Activated naive CD4-positive, alpha-beta T cell treated with Interleukin-2 at 50 U/mL for 16 hours (primary cell): Measurements from ENCODE around the gene MICAL3.
"Not testable (repeated sequence)": the region's sequence is repeated elsewhere in the genome, so short reads cannot be mapped to it uniquely, and the experiment has no call there.

Experiments used
- DNase-seq: peaks from one replicate; pipeline ENCODE4 v3.0.0-alpha.2; 2020

MICAL3 gene

DNA sequence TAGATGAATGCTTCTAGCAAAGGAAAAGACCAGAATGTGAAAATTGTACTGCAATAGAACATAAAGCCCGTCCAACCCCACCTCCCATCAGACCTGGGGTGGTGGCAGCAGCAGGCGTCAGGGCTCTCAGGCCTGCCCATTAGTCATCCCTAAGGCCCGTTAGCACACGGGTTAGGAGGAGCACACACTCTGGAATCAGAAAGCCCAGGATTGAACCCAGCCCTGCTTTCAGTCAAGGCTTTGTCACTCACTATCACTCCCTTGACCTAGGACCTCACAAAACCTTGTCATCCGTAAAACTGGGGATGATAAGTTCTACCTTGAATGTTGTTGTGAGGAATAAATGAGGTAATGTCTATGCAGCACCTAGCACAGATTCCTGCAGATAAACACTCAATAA lies 26.9 kb downstream of the MICAL3 start:
- no peak for DNase-seq

DNA sequence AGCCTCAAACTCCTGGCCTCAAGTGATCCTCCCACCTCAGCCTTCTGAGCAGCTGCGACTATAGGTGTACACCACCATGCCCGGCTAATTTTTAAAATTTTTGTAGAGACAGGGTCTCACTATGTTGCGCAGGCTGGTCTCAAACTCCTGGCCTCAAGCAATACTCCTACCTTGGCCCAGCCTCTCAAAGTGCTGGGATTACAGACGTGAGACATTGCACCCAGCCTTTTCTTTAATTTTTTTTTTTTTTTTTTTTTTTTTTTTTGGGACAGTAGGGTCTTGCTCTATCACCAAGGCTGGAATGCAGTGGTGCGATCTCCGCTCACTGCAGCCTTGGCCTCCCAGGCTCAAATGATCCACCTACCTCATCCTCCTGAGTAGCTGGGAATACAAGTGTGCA lies 29.1 kb downstream of the MICAL3 start:
- DNase-seq = not testable (repeated sequence)

DNA sequence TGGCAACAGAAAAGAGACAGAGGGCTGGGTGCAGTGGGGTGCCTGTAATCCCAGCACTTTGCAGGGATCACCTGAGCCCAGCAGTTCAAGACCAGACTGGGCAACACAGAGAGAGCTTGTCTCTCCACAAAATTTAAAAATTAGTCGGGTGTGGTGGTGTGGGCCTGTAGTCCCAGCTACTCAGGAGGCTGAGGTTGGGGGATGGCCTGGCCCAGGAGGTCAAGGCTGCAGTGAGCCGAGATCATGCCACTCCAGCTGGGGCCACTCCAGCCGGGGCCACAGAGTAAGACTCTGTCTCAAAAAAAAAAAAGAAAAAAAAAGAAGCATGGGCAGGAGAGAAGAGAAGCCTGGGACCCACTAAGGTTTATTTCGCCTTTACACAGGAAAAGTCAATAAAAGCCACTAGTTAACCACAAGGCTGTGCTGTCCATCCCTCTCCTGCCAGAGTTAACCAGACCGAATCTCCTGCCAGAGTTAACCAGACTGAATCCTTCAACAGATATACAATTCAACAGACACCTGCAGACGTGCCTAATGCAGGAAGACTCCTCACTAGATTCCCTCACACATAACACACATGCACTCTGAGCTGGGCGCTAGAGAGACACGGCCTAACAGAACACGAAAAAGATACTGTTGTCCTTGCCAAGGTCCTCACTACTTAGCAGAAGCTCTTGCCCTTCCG lies 29.8 kb downstream of the MICAL3 start:
- DNase-seq = no peak

DNA sequence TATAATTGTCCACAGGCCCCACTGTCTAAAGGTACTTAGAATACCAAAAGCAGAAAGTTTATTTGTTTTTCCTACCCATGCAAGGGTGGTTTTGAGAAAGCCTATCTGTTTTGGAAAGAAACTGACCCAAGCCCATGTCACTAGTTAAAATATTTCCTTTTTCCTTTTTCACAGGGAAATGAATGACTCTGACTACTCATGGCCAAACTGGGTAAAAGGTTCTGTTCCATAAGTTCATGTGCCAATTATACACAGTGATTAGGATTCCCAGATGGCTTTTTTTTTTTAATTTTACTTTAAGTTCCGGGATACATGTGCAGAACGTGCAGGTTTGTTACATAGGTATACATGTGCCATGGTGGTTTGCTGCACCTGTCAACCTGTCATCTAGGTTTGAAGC lies 31.4 kb downstream of the MICAL3 start:
- not testable (repeated sequence) for DNase-seq

DNA sequence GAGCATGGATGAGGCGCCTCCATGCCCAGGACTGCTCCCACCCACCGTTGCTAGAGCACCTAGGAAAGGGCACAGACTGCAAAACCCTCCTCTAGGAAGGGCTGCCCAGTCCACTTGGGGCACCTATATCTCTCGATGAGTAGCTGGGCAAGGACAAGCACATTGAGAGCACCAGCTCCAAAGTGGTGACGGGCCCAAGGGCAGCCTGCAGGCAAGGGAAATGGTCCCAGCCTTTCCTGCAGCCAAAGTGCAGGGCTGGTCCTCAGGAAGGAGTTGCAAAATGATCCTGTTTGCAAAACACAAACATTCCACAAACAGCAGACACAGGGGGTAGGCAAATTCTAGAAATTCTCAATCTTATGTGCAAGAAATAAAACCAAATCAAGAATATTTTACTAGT lies 32.4 kb downstream of the MICAL3 start:
- DNase-seq = not testable (repeated sequence)

DNA sequence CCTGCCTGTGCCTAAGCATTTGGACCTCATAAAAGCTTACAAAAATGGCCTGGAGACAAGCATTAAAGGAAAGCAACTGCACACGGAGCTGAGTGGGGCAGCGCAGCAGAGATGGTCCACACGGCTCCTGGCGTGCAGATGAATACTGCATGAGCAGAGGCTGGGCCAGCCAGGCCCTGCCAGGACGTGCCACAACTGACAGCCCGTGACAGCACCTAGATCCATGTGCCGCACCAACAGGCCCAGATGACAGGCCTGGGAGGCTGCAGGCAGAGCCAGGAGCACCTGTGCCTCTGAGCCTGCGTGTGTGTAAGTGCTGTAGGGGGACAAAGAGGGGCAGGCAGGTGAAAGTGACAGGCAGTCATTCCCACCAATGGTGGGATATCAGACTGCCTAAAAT lies 33.4 kb downstream of the MICAL3 start:
- DNase-seq = no peak

DNA sequence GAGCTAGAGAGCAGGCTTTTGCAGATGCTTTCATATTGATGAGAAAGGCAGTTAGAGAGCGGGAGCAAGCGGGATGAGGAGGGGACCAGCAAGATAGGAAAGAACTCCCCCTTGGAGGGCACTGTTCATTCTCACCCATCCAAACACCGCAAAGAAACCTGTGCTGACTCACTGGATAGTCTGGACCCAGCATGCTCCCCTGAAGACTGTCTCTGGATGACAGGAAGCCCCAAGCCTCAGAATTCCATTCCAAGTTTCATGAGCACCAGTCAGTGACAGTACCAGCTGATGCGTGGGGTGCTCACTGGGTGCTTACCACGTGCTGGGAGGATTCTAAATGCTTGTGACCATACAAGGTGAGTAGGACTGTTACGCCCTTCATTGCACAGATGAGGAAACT lies 34.2 kb downstream of the MICAL3 start:
- DNase-seq = no peak

DNA sequence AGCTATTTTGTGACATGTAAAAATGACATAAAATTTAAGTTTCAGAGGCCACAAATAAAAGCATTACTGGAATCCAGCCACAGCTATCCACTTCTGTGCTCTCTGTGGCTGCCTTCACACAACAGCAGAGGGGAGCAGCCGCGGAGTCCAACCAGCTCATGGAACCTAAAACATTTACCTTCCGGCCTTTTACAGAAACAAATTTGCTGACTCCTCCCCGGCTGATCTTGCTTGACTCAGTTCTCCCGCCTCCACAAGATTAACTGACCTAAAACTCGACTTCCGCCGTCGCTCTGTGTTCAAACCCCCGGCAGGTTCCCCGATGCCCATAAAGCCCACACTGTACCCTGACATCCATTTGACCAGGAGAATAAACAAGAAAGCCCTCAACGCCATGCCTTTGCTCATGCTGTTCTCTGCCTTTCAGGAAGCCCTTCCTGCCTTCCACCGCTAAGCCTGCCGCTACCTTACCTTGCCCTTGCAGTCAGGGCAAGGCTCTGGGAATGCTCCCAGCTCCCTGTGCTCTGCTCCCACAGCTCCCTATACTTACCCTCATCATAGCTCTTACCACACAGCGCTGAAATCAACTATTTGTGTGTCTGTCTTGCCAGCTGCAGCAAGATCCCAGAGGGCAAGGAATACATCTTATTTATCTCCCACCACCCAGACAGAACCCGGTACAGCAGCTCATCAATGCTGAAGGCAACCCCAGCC lies 35.4 kb downstream of the MICAL3 start:
- no peak for DNase-seq

DNA sequence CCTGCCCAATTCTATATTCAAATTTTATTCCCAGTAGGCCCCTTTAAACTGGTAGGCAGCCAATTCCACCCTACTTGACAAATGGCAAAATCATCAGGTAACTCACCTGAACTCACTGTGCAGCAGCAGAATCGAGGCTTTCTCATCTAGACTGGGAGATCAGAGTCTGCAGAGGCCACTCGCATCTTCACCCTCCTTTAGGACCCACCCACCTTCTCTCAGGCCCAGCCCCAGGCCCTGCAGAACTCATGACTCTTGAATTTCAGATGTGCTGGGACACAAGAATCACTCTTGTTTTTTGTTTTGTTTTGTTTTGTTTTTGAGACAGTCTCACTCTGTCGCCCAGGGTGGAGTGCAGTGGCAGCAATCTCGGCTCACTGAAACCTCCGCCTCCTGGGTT lies 38.8 kb downstream of the MICAL3 start:
- DNase-seq = no peak

DNA sequence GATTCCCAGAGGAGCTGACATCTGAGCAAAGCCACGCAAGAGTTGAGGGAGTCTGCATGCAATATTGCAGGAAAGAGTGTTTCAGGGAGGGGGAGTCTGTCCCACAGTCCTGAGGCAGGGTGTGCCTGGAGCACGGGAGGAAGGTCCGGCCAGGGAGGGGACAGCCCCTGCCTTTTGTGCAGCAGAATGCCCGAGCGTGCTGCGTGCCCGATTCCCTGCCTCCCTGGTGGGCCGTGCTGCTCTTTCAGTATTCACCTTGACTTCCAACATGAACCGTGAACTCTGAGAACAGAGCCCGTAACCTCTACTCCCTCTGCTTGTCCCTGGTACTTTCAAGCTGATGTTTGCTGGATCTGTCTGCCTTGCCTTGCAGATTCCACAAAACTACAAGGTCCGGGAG lies 39.3 kb downstream of the MICAL3 start:
- DNase-seq = not testable (repeated sequence)

DNA sequence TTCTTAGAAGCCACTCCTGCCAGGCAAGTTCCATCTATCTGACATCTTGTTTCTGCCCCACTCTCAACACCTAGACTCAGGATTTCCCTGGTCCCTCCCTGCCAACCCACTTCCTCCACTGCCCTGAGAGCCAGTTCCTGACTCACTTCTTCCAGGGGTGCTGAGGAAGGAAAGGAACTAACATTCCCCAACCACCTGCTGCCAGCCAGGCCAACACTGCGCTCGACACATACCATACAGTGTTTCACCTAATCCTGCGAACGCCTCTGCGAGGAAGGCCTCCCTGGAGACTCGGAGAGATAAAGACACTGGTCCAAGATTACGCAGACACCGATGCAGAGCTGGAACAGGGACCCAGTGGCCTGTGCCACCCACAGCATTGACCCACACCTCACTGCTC lies 40.2 kb downstream of the MICAL3 start:
- no peak for DNase-seq

DNA sequence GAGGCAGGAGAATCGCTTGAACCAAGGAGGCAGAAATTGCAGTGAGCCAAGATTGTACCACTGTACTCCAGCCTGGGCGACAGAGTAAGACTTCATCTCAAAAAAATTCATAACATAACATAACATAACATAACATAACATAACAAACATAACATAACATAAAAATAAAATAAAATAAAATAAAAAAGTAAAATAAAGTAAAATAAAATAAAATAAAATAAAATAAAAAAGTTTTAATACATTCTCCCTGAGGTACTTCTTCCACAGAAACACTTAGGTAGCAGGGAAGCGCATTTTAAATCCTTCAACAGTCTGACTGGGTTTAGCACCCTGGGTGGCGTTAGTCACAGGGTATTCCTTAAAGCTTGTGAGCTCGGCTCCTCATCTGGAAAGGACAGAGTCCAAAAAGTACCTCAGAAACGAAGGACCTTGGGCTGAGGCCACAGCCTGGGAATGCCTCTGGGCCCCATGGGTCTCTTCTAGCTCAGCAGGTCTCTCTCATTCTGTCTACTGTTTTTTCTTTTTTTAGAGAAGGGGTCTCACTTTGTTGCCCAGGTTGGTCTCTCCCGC lies 41.7 kb downstream of the MICAL3 start:
- no peak for DNase-seq

DNA sequence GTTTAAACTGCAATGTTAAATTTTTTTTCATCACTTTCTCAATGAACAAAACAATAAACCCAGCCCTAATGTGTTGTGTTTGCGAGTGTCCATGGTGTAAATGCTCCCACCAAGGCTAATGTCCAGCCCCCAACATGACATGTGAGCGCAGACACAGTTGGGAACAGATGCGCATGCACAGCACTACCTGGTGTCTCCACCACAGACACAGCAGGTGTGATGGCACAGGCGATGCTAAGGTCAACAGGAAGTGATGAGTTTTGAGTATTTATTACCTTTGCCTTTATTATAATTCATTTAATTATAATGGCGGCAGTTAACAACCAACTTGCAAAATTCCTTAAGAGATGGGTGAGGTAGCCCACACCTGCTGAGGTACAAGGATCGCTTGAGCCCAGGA lies 42.9 kb downstream of the MICAL3 start:
- no peak for DNase-seq

DNA sequence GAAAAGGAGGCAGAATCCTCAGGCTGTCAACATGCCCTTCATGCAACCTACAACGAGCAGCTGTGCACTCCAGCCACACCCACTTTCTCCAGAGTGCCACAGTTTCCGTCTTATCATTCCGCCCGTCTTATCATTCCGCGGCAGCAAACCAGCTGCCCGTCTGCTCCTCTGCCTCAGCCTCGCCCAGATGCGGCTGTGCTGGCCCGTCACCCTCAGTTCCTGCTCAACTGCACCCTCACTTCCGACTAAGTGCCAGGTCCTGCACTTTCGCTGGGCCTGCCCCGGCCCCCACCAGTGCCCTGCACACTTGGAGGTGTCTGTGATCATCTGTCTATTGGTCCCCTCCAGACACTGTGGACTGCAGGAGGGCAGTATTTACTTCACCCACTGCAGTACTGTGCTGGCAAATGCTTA lies 43.7 kb downstream of the MICAL3 start:
- DNase-seq = peak; percentile 45

DNA sequence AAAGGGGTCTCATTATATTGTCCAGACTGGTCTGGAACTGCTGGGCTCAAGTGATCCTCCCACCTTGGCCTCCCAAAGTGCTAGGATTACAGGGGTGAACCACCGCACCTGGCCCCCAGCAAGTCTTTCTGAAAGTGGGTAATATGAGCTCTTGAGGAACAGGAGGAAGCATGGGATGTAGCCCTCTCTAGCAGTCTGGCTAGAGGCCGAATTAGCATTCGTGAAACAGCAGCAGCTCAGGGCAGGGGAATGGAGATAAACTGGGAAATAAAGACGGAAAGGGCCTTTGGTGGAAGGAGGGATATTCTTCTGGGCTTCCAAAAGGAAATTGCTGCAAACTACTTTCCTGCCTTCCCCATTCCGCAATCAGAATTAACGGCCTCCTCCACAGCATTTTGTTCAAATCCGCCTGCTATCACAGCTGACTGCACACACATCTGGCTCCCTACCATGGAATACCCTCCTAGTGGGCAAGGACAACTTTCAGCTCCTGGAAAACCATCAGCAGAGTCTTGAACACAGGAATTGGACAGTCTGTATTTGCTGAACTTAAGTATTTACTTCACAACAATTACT lies 44.3 kb downstream of the MICAL3 start:
- DNase-seq = no peak

DNA sequence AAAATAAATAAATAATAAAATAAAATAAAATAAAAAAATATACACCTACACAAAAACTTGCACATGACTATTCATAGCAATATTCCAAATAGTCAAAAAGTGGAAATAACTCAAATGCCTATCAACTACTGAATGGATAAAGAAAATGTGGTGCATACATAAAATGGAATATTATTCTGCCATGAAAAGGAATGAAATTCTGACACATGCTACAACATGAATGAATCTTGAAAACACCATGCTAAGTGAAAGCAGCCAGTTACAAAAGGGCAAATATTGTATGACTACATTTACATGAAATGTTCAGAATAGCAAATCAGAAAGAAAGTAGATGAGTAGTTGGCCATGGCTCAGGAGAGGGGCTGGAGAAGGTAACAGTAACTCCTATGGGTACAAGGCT lies 46.3 kb downstream of the MICAL3 start:
- no peak for DNase-seq

DNA sequence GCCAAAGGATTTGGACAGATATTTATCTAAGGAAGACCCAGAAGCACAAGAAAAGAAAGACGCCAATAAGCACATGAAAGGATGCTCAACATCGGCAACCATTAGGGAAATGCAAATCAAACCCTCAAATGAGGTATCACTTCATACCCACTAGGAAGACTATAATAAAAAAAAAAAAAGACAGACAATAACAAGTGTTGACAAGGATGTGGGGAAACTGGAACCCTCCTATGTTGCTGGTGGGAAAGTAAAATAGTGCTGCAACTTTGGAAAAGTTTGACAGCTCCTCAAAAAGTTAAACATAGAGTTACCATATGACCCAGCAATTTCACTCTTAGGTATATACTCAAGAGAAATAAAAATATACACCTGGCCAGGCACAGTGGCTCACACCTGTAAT lies 47.0 kb downstream of the MICAL3 start:
- no peak for DNase-seq

DNA sequence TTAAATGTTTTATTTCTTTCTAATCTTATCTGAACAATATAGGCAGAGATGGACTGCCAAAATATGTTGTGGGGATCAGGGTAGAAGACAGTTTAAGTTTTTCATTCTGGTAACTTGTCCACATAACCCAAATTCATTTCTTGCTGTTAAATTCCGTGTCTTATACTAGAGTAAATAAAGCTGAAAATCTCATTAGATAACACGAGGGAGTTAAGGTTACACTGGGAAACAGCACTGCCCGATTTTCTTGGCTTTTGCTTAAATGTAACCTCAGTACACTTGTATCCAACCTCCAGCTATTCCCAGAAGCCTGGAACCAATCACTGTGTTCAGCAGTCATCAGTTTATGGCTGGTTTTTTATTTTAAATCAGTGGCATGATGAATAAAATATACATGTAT lies 48.2 kb downstream of the MICAL3 start:
- no peak for DNase-seq

DNA sequence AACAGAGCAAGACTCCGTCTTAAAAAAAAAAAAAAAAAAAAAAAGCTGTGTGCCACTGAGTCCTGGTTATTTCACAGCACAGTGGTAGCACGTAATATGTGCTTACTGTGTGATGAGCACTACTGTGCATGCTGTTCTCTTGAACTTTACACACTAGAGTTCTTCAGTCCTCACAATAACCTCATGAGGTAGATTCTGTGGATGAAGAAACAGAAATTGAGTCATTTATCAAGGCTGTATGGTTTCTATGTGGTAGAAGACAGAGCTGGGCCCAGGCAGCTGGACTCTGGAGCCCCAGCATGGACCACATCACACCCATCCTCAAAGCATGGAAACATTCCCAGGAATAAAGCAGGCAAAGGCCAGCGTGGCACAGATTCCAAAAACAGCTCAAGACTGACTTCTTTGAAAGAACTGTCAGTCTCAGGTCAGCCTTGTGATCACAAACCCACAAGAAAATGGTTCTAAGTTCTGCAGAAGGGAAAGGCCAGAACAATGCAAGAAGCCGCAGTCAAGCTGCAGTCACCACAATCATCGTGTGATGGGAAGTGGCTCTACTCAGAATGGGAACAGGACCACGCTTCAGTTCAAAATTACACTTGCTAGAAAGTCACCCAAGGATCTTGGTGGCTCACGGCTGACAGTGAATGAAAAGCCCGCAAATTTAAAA lies 49.5 kb downstream of the MICAL3 start:
- no peak for DNase-seq

DNA sequence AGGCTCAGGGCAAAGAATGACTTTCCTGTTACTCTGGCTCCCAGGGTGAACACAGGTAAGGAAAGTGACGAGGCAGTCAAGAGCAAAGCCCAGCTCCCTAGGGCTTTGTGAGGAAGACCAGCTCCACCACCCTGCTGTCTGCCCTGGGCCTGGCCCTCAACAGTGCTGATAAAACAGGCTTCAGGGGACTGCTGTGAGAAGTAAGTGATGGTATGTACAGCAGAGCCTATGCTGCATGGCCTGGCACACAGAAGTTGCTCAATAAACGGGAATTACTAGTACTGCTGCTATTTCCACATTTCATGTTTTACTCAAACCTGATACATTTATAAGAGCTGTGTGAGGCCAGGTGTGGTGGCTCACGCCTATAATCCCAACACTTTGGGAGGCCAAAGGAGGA lies 50.3 kb downstream of the MICAL3 start:
- no peak for DNase-seq

DNA sequence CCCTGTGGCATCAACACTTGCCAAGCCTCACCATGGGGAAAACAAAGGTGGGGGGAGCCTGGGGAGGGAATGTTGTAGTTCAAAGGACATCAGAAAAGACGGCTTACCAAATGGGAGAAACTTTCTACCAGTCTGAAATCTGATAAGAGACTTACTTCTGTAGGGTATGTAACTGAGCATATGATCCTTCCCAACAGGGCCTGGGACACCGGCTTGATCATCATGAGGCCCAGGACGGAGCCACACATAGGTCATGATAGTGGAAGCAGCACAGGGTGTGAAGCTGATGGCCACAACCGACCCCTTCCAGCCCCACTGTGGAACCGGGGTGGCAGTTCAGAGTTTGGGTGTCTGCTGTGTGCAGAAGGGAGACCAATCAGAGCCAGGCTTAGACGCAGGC lies 51.1 kb downstream of the MICAL3 start:
- DNase-seq = no peak

DNA sequence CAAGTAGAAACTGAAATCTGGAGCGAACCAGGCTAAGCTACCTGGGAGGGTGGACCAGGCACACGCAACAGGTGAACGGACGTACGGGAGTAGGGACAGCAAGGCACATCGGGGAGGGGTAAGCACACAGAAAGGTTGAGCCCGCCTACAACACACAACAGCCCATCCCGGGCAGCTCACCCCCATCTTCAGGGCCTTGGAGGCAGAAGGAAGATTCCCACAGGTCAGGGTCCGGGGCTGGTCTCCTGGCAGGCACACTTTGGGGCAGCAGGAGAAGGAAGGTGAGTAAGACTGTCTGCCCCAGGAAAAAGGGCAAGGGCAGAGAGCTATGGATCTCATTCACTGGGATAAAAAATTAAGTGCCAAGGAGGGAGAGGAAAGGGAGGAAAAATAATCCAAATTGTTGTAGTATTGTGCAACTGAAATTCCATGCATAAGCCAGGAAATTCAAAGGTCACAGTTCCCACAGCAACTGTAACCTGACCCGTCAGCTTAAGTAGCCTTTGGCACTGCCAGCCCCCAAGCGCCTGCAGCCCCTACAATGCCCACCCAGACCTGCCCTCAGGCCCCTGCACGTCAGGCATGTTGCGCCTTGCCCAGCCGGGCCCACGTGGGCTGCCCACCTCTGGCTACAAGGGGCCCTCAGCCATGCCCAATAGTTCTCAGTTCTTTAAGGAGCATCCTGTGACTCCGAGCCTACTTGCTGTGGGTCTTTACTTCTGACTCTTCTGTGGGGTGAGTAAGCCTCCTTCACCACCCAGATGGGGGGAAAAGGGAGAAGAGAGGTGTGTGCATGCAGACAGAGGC lies 51.8 kb downstream of the MICAL3 start:
- DNase-seq = no peak

DNA sequence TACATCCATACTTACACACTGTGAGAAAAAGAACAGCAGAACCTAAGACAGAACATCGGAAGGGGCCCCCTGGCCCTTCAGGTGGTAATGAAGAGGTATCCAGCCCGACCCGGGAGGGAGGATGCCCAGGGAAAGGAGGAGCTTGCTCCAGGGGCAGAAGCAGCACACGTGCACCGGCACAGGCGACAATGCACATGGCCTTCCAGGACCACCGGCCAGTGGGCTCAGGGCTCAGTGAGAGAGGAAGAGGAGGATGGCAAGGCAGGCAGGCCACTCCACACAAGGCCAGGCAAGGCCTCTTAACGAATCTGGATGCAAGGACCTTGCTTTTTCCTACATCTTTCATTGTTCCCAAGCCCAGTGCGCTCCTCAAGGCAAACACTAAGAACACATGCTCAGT lies 52.6 kb downstream of the MICAL3 start:
- no peak for DNase-seq
